Left renal cortex interstitium (tissue), 4 donors: ENCODE data around the gene HBQ1. TPM values are rescaled to one million over a fixed set of nuclear protein-coding genes. Genes with fewer than 3 reads are reported as not detected.
"Not testable (repeated sequence)": the region's sequence is repeated elsewhere in the genome, so short reads cannot be mapped to it uniquely, and the experiment has no call there.

Experiments used
- DNase-seq, 4 donors: peaks; one replicate each; pipeline ENCODE4 v3.0.0-alpha.2; 2013; ENCODE audit warnings: low read depth in 4 of 4, low spot score in 2 of 4, missing footprints in 1 of 4
- polyA plus RNA-seq, 4 donors: library from polyadenylated mRNA; unstranded; fragments of 120-200 nt; gene quantifications; one replicate each; pipeline ENCODE4 v1.2.1, GENCODE V29; 2013; ENCODE audit not compliant: insufficient read length in 4 of 4

Gene HBQ1
- polyA plus RNA-seq, 4 donors = 0.77 to 1.2 (median 0.91) TPM

GRCh38 chr16:160242-160641 lies 20.0 kb upstream of the HBQ1 start:
- not testable (repeated sequence) for DNase-seq

- no peak for DNase-seq
These were observed 19.5 kb upstream of the HBQ1 start for GRCh38 chr16:160691-161190.

GRCh38 chr16:162271-162991 lies 17.8 kb upstream of the HBQ1 start:
- DNase-seq = no peak

- not testable (repeated sequence) for DNase-seq
These were observed 17.1 kb upstream of the HBQ1 start for GRCh38 chr16:163139-163538.

- DNase-seq = not testable (repeated sequence)
These were observed 16.6 kb upstream of the HBQ1 start for GRCh38 chr16:163696-164095.

- not testable (repeated sequence) for DNase-seq
These were observed 16.0 kb upstream of the HBQ1 start for GRCh38 chr16:164134-164823.

GRCh38 chr16:164827-165538 lies 15.3 kb upstream of the HBQ1 start:
- DNase-seq = no peak

GRCh38 chr16:165539-166374 lies 14.5 kb upstream of the HBQ1 start, which contains the start of gene HBM:
HBM (plus strand) TSS chr16:165978; CDS start chr16:165998, 20 bp downstream.
- no peak for DNase-seq

GRCh38 chr16:166375-167121 lies 13.7 kb upstream of the HBQ1 start:
- DNase-seq = no peak

GRCh38 chr16:167122-167690 lies 13.1 kb upstream of the HBQ1 start:
- DNase-seq = no peak

- DNase-seq = no peak
These were observed 11.8 kb upstream of the HBQ1 start for GRCh38 chr16:168424-168823.

GRCh38 chr16:169014-169413 lies 11.2 kb upstream of the HBQ1 start:
- no peak for DNase-seq

GRCh38 chr16:170088-170507 lies 10.2 kb upstream of the HBQ1 start:
- DNase-seq = not testable (repeated sequence)

- no peak for DNase-seq
These were observed 9.5 kb upstream of the HBQ1 start for GRCh38 chr16:170788-171187.

GRCh38 chr16:172374-172941 lies 7.8 kb upstream of the HBQ1 start, which contains the start of gene HBA2:
HBA2 (plus strand) TSS chr16:172876; CDS start chr16:172913, 37 bp downstream.
- DNase-seq = not testable (repeated sequence)

- DNase-seq = not testable (repeated sequence)
These were observed 6.9 kb upstream of the HBQ1 start for GRCh38 chr16:173211-173854.

- DNase-seq = not testable (repeated sequence)
These were observed 6.1 kb upstream of the HBQ1 start for GRCh38 chr16:173928-174769.
